Measurements from ENCODE around the gene TEKTIP1.

DNA sequence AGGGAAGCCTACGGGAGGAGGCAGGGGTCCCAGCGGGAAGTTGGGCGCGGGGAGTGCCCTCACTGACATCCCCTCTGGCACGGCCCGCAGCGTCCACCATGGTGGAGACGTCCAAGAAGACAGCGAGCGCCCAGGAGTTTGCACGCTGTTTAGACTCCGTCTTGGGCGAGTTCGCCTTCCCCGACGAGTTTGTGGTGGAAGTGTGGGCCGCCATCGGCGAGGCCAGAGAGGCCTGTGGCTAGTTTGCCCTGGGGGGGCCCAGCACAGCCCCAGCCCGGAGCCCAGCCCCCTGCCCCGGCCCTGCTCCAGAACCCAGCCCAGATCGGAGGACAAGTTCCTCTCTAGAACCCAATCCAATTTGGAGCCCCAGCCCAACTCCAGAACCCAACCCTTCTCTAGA lies 51.0 kb downstream of the TEKTIP1 start:
- TF ChIP-seq, protein P1, sequence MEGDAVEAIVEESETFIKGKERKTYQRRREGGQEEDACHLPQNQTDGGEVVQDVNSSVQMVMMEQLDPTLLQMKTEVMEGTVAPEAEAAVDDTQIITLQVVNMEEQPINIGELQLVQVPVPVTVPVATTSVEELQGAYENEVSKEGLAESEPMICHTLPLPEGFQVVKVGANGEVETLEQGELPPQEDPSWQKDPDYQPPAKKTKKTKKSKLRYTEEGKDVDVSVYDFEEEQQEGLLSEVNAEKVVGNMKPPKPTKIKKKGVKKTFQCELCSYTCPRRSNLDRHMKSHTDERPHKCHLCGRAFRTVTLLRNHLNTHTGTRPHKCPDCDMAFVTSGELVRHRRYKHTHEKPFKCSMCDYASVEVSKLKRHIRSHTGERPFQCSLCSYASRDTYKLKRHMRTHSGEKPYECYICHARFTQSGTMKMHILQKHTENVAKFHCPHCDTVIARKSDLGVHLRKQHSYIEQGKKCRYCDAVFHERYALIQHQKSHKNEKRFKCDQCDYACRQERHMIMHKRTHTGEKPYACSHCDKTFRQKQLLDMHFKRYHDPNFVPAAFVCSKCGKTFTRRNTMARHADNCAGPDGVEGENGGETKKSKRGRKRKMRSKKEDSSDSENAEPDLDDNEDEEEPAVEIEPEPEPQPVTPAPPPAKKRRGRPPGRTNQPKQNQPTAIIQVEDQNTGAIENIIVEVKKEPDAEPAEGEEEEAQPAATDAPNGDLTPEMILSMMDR (IDR thresholded peaks at IDR 0.05 in 2 of 3, conservative IDR thresholded peaks at IDR 0.05 in 1 of 3; ENCODE audit: control insufficient read depth in 2 of 3, extremely low read depth in 1 of 3, insufficient read depth in 1 of 3, low read depth in 3 of 3, low read length in 3 of 3), result no peak
- TF ChIP-seq ZNF24 (IDR thresholded peaks at IDR 0.05) (no peak), RFX5 (IDR thresholded peaks at IDR 0.05; ENCODE audit: low read depth, low read length) (no peak), CHD2 (IDR thresholded peaks at IDR 0.05; ENCODE audit: borderline replicate concordance, low read depth, low read length) (no peak), ZNF207 (IDR thresholded peaks at IDR 0.05; ENCODE audit: borderline replicate concordance) (no peak), TAF1 (IDR thresholded peaks at IDR 0.05; ENCODE audit: borderline replicate concordance, low read depth, low read length) (no peak), CBX5 (IDR thresholded peaks at IDR 0.05; ENCODE audit: low read depth) (no peak)
